ACC112 (cell line): ENCODE measurements around the gene ARHGAP4.

Source experiments
- H2AFZ ChIP-seq: fragments of 200-600 bp; sonication (generic); one replicate; pipeline ENCODE4 v1.6.0; 2017; ENCODE audit warnings: antibody characterized with exemption, low read length; ENCODE audit not compliant: unreplicated experiment
- H3K27ac ChIP-seq: fragments of 200-600 bp; sonication (generic); 2 replicates; pipeline ENCODE4 v1.5.1; 2014; ENCODE audit warnings: low read depth, mild to moderate bottlenecking, antibody characterized with exemption, low read length, moderate library complexity
- H3K27me3 ChIP-seq: fragments of 200-600 bp; sonication (generic); 2 replicates; pipeline ENCODE4 v1.6.1; 2014; ENCODE audit warnings: mild to moderate bottlenecking, antibody characterized with exemption, low read length, moderate library complexity, mixed read lengths; ENCODE audit not compliant: insufficient read depth
- H3K36me3 ChIP-seq: fragments of 200-600 bp; sonication (generic); 2 replicates; pipeline ENCODE4 v1.6.1; 2016; ENCODE audit warnings: mild to moderate bottlenecking, antibody characterized with exemption, low read length, moderate library complexity, mixed read lengths; ENCODE audit not compliant: insufficient read depth
- H3K4me1 ChIP-seq: fragments of 200-600 bp; sonication (generic); one replicate; pipeline ENCODE4 v1.6.1; 2016; ENCODE audit warnings: low read length, mixed read lengths; ENCODE audit not compliant: insufficient read depth, unreplicated experiment, control insufficient read depth
- H3K4me3 ChIP-seq: fragments of 200-600 bp; sonication (generic); 2 replicates; pipeline ENCODE4 v1.5.1; 2014; ENCODE audit warnings: mild to moderate bottlenecking, low read depth, low read length
- H3K79me2 ChIP-seq: fragments of 200-600 bp; sonication (generic); one replicate; pipeline ENCODE4 v1.6.0; 2016; ENCODE audit warnings: low read length; ENCODE audit not compliant: control insufficient read depth, unreplicated experiment, insufficient read depth

Gene ARHGAP4

GRCh38 chrX:153911798-153912197 lies 14.3 kb downstream of the ARHGAP4 start:
- Histone ChIP-seq H3K79me2 (no peaks in the 10 kb centered on the region), H3K27ac (no peak overlapping the region), H3K4me3 (no peak overlapping the region), H3K27me3 (no peaks in the 10 kb centered on the region), H3K4me1 (no peaks in the 10 kb centered on the region), H3K36me3 (no peaks in the 10 kb centered on the region), H2AFZ (no peak overlapping the region)

- H3K27ac ChIP-seq, result no peak overlapping the region
- no peak overlapping the region for H3K4me3 ChIP-seq
- no peak overlapping the region for H2AFZ ChIP-seq
- H3K27me3 ChIP-seq, result no peaks in the 10 kb centered on the region
- no peaks in the 10 kb centered on the region for H3K79me2 ChIP-seq
- no peaks in the 10 kb centered on the region for H3K36me3 ChIP-seq
- H3K4me1 ChIP-seq, result no peaks in the 10 kb centered on the region
Observed at GRCh38 chrX:153910446-153910845, 15.6 kb downstream of the ARHGAP4 start.

DNA sequence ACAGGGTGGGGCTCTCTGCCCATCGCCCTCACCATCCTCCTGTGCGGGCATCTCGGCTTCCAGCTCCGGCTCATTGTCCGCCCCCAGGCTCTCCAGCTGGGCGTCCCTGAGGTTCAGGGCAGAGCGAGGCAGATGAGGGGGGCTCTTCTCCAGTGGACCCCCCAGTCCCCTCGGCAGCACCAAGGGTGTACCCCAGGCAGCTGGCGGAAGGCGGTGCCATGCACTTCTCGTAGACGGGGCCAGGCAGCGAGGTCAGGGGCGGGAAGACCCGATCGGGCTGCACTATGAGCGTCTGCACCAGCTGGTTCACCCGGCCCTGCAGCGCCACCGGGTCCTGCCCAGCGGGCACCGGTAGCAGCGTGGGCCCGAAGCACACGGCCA lies 16.1 kb downstream of the ARHGAP4 start:
- Histone ChIP-seq H3K4me3 (no peak overlapping the region), H3K4me1 (no peaks in the 10 kb centered on the region), H3K36me3 (no peaks in the 10 kb centered on the region), H3K79me2 (no peaks in the 10 kb centered on the region), H3K27me3 (no peaks in the 10 kb centered on the region), H2AFZ (no peak overlapping the region), H3K27ac (no peak overlapping the region)

DNA sequence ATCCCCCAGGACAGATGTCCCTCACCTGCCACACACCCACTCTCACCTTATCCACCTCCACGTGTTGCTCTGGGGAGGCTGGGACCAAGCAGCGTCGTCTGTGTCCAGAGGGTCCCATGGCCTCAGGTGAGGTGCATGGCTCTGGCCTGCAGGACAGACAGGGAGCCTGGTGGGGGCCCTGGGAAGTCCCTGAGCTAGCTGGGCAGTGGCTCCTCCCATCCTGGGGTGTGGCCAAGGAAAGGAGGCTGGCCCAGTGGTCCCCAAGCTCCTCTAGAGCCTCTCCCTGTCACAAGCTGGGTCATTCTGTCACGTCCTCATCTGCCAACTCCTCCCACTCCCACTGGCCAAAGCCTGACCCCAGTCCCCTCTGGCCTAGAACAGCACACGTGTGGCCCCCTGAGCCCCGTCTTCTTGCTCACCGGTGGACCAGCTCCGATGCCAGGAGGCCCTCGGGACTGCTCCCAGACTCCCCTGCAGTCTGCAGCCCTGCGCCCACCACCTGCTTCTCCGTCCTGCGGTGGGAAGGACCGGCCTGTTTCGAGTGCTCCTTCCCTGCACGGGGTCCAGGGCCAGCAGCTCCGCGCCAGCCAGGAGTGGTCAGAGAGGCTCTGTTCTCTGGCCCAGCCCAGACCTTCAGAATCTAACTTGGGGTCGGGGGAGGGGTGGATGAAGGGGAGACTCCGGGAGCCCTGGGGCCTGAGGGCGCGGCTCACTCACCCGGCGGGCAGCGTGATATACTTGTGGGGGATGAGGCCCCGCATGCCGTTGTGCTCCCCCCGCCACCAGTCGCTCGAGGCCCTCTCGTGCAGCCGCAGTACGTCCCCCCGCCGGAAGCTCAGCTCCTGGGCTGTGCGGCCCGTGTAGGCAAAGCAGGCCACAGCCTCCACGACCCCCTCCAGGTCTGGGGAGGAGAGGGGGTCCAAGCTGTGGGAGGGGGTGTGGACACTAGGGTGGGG lies 16.8 kb downstream of the ARHGAP4 start:
- Histone ChIP-seq H3K4me1 (no peaks in the 10 kb centered on the region), H2AFZ (no peak overlapping the region), H3K79me2 (no peaks in the 10 kb centered on the region), H3K4me3 (no peak overlapping the region), H3K27me3 (no peaks in the 10 kb centered on the region), H3K36me3 (no peaks in the 10 kb centered on the region), H3K27ac (no peak overlapping the region)

- Histone ChIP-seq H3K4me3 (no peak overlapping the region), H3K27ac (no peak overlapping the region), H3K36me3 (no peaks in the 10 kb centered on the region), H3K27me3 (no peaks in the 10 kb centered on the region), H3K79me2 (no peaks in the 10 kb centered on the region), H3K4me1 (no peaks in the 10 kb centered on the region), H2AFZ (no peak overlapping the region)
Observed at GRCh38 chrX:153908219-153908860, 17.7 kb downstream of the ARHGAP4 start.

DNA sequence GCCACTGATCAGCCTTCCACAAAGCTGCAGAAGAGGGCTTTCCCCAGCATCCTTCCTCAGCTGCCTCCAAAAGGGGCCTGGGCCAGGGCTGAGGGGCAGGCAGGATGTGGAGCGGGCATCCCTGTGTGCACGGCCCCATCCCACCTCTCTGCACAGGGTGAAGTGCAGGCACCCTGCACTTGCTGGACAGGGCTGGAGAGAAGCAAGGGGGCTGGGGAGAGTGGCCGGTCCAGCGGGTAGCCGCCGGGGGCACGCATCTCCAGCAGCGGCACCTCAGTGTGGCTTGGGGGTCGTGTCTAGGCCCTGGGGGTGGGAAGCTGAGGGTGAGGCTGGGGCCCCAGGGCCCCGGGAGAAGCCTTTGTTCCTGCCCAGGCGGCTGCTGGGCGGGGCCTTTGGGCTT lies 18.6 kb downstream of the ARHGAP4 start:
- H3K79me2 ChIP-seq, result no peaks in the 10 kb centered on the region
- H3K36me3 ChIP-seq, result no peaks in the 10 kb centered on the region
- H3K4me3 ChIP-seq, result no peak overlapping the region
- H3K27me3 ChIP-seq, result no peaks in the 10 kb centered on the region
- no peak overlapping the region for H2AFZ ChIP-seq
- no peak overlapping the region for H3K27ac ChIP-seq
- H3K4me1 ChIP-seq, result peaks cover 2% of the 10 kb centered on the region

- H2AFZ ChIP-seq, result no peak overlapping the region
- H3K27ac ChIP-seq, result no peak overlapping the region
- no peak overlapping the region for H3K4me3 ChIP-seq
- H3K36me3 ChIP-seq, result no peaks in the 10 kb centered on the region
- peaks cover 13% of the 10 kb centered on the region for H3K4me1 ChIP-seq
- H3K79me2 ChIP-seq, result no peaks in the 10 kb centered on the region
- H3K27me3 ChIP-seq, result no peaks in the 10 kb centered on the region
Observed at GRCh38 chrX:153906126-153906917, 19.7 kb downstream of the ARHGAP4 start.

DNA sequence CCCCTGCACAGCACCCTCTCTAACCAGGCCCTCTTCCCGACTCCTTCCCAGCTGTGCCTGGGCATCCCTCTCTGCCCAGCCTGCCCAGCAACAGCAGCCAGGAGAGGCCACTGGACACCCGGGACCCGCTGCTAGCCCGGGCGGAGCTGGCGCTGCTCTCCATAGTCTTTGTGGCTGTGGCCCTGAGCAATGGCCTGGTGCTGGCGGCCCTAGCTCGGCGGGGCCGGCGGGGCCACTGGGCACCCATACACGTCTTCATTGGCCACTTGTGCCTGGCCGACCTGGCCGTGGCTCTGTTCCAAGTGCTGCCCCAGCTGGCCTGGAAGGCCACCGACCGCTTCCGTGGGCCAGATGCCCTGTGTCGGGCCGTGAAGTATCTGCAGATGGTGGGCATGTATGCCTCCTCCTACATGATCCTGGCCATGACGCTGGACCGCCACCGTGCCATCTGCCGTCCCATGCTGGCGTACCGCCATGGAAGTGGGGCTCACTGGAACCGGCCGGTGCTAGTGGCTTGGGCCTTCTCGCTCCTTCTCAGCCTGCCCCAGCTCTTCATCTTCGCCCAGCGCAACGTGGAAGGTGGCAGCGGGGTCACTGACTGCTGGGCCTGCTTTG lies 20.5 kb downstream of the ARHGAP4 start:
- Histone ChIP-seq H3K4me1 (peaks cover 16% of the 10 kb centered on the region), H3K36me3 (no peaks in the 10 kb centered on the region), H2AFZ (no peak overlapping the region), H3K4me3 (no peak overlapping the region), H3K27ac (no peak overlapping the region), H3K79me2 (no peaks in the 10 kb centered on the region), H3K27me3 (no peaks in the 10 kb centered on the region)

DNA sequence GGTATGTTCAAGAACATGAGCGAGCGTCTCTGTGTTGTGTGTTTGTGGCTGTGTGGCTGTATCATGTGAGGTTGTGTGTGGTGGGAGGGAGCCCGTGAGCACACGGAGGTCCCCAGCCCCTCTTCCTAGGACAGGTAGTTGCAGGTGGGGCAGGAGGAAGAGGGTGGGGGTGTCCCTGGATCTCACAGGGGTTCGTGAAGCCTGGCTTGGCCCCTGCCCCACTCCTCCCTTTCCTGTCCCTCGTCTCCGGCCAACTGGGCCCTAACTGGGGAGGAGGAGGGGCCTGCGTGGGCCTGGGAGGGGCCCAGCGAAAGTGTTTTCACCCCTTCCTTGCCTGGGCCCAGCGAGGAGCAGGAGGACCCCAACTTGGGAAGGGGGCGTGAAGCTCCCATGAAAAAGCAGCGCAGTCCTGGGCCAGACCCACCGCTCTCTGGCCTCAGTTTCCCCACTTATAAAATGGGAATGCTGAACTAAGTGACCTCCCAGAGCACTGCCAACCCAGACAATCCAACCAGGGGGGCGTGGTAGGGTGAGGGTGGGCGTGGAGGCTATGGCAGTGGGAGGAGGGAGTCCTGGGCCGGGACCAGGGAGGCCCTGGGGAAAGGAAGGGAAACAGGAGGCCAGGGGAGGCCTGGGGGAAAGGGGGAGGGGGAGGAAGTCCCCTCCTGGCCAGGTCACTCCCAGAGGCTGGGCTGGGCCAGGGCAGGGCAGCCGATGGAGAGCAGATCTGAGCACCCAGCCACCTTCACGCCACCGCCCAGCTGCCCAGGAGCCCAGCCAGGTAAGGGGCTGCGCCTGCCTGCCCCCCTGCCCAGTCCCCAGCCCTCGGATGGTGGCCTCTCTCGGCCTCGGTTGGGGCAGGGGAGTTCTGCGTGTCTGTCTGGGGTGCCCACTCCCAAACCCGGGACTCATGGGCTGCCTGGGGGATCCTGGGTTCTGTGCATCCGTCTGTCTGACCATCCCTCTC lies 21.8 kb downstream of the ARHGAP4 start, which contains the start of gene AVPR2:
Gene AVPR2, plus strand, starts transcription at position 683 of the 967 bp plus-strand sequence. CDS start 473 bp downstream, outside the sequence.
- Histone ChIP-seq H2AFZ (no peak within 1 kb of the TSS), H3K27me3 (no peaks in the 10 kb centered on the region), H3K4me1 (peaks cover 16% of the 10 kb centered on the region), H3K27ac (no peak within 1 kb of the TSS), H3K36me3 (no peaks in the 10 kb centered on the region), H3K79me2 (no peaks in the 10 kb centered on the region), H3K4me3 (no peak within 1 kb of the TSS)
